GM13976 (cell line): ENCODE measurements around the gene ADAMTS14.

Experiments
- DNase-seq: peaks from one replicate; pipeline ENCODE4 v3.0.0; 2012; ENCODE audit warnings: low spot score
- CTCF ChIP-seq: IDR thresholded peaks from 2 replicates; pipeline ENCODE4 v1.5.1; 2012; ENCODE audit warnings: borderline replicate concordance, mild to moderate bottlenecking; ENCODE audit not compliant: insufficient read depth; ENCODE audit errors: extremely low read depth, missing control alignments, control extremely low read depth
- in situ Hi-C: fragments of 300-500 bp; cut with MboI; formaldehyde crosslinking; loops from one replicate; pipeline ENCODE4 v1.12.0; 2022; ENCODE audit warnings: low sequenced_read_pairs, mixed read lengths, inconsistent platforms; ENCODE audit not compliant: unreplicated experiment

ADAMTS14 gene

GRCh38 chr10:70704211-70704610, 31.9 kb downstream of the ADAMTS14 start:
- no peak for DNase-seq
- TF ChIP-seq CTCF = no peak
- in situ Hi-C loops = no loop called here

- TF ChIP-seq CTCF = no peak
- in situ Hi-C loops = no loop called here
- DNase-seq = no peak
These were observed 33.0 kb downstream of the ADAMTS14 start for GRCh38 chr10:70705121-70705861.

- DNase-seq = no peak
- TF ChIP-seq CTCF = no peak
- in situ Hi-C loops = no loop called here
These were observed 38.9 kb downstream of the ADAMTS14 start for GRCh38 chr10:70711177-70711576.

GRCh38 chr10:70711911-70712310, 39.6 kb downstream of the ADAMTS14 start:
- no peak for TF ChIP-seq CTCF
- no peak for DNase-seq
- in situ Hi-C loops = no loop called here

- no peak for DNase-seq
- no peak for TF ChIP-seq CTCF
- in situ Hi-C loops = no loop called here
These were observed 41.9 kb downstream of the ADAMTS14 start for GRCh38 chr10:70714245-70714644.

GRCh38 chr10:70714951-70715350, 42.6 kb downstream of the ADAMTS14 start:
- DNase-seq = no peak
- no peak for TF ChIP-seq CTCF
- in situ Hi-C loops = no loop called here
